HepG2 (cell line): ENCODE data around the gene TEKT5. TPM values are rescaled to one million over a fixed set of nuclear protein-coding genes. Genes with fewer than 3 reads are reported as not detected.
A peak's percentile ranks its signal among the peaks of the same experiment; 100 is the strongest.

Experiments used
- AHDC1 ChIP-seq: sonication (generic); formaldehyde crosslinking; IDR thresholded peaks from 2 replicates; pipeline ENCODE4 v1.5.1; 2020; ENCODE audit warnings: mild to moderate bottlenecking, missing genetic modification reagents, borderline replicate concordance
- BRD4 ChIP-seq: sonication (generic); formaldehyde crosslinking; IDR thresholded peaks from 2 replicates; pipeline ENCODE4 v1.4.0; 2020; ENCODE audit warnings: missing genetic modification reagents
- CBX5 ChIP-seq: sonication (generic); formaldehyde crosslinking; IDR thresholded peaks from 2 replicates; pipeline ENCODE4 v1.4.0; 2020; ENCODE audit warnings: missing genetic modification reagents, borderline replicate concordance
- CCDC6 ChIP-seq: sonication (generic); formaldehyde crosslinking; IDR thresholded peaks from 2 replicates; pipeline ENCODE4 v1.8.1; 2022; ENCODE audit warnings: mild to moderate bottlenecking, missing genetic modification reagents, moderate library complexity
- CHCHD3 ChIP-seq: sonication (generic); formaldehyde crosslinking; IDR thresholded peaks from 2 replicates; pipeline ENCODE4 v1.8.0; 2022; ENCODE audit warnings: mild to moderate bottlenecking, missing genetic modification reagents, moderate library complexity
- FLYWCH1 ChIP-seq: sonication (generic); formaldehyde crosslinking; IDR thresholded peaks from 2 replicates; pipeline ENCODE4 v1.8.1; 2023; ENCODE audit warnings: mild to moderate bottlenecking, missing genetic modification reagents
- HNRNPUL1 ChIP-seq: fragments of 200-400 bp; formaldehyde crosslinking; IDR thresholded peaks from 2 replicates; pipeline ENCODE4 v1.6.1; 2017; ENCODE audit warnings: low read depth, mild to moderate bottlenecking, low read length, moderate library complexity
- MIER2 ChIP-seq: IDR thresholded peaks from 2 replicates; pipeline ENCODE4 v1.6.1; 2016; ENCODE audit warnings: missing biosample characterization, missing genetic modification reagents
- MTF1 ChIP-seq: sonication (generic); formaldehyde crosslinking; IDR thresholded peaks from 2 replicates; pipeline ENCODE4 v1.5.0; 2020; ENCODE audit warnings: missing genetic modification reagents
- SIX1 ChIP-seq: sonication (generic); formaldehyde crosslinking; IDR thresholded peaks from 2 replicates; pipeline ENCODE4 v1.4.0; 2020; ENCODE audit warnings: missing genetic modification reagents, borderline replicate concordance
- SRF ChIP-seq: IDR thresholded peaks from 2 replicates; pipeline ENCODE4 v1.6.1; 2011; ENCODE audit warnings: mild to moderate bottlenecking, low read depth, low read length, moderate library complexity
- ZBTB26 ChIP-seq: IDR thresholded peaks from 2 replicates; pipeline ENCODE4 v1.6.1; 2016; ENCODE audit warnings: missing compliant biosample characterization, missing genetic modification reagents, borderline replicate concordance
- ZNF605 ChIP-seq: sonication (generic); formaldehyde crosslinking; IDR thresholded peaks from 2 replicates; pipeline ENCODE4 v1.8.0; 2022; ENCODE audit warnings: mild to moderate bottlenecking, missing genetic modification reagents
- ZNF740 ChIP-seq: sonication (generic); formaldehyde crosslinking; IDR thresholded peaks from 2 replicates; pipeline ENCODE4 v1.4.0; 2020; ENCODE audit warnings: missing genetic modification reagents
- ZNF777 ChIP-seq: sonication (generic); formaldehyde crosslinking; IDR thresholded peaks from 2 replicates; pipeline ENCODE4 v1.4.0; 2020; ENCODE audit warnings: missing genetic modification reagents
- ZSCAN25 ChIP-seq: sonication (generic); formaldehyde crosslinking; IDR thresholded peaks from 2 replicates; pipeline ENCODE4 v1.8.0; 2022; ENCODE audit warnings: mild to moderate bottlenecking, missing genetic modification reagents
- polyA plus RNA-seq, 8 experiments: library from polyadenylated mRNA; depleted of rRNA in 3 of 8; stranded (reverse) in 7 of 8; unstranded in 1 of 8; fragments of >200 nt; fragmentation: Illumina TruSeq in 4 of 8; extraction: Trizol in 4 of 8; gene quantifications; 2 replicates each; pipeline versions ENCODE4 v1.2.1 to v1.2.3, GENCODE V29; 2011 to 2016; ENCODE audit warnings: low read depth in 4 of 8, missing spikeins in 1 of 8, mixed read lengths in 1 of 8; ENCODE audit not compliant: insufficient read depth in 1 of 8
- total RNA-seq, 5 experiments: library from RNA; depleted of rRNA; stranded (reverse); fragments of >200 nt; fragmentation: Illumina TruSeq; extraction: Trizol; gene quantifications; 2 replicates each; pipeline ENCODE4 v1.2.3, GENCODE V29; 2016; ENCODE audit warnings: low read depth in 1 of 5
- TF ChIP-seq, protein P1 (sequence below): sonication (generic); formaldehyde crosslinking; IDR thresholded peaks from 2 replicates; pipeline ENCODE4 v1.8.0; 2022; ENCODE audit warnings: missing genetic modification reagents, mild to moderate bottlenecking, inconsistent platforms, borderline replicate concordance

The TEKT5 gene
- total and polyA plus RNA-seq, 2 of the 13 experiments (the other 11 are each of a cell fraction or from before 2014, with no cell fraction given) = 0.16 TPM; not detected in 1

DNA sequence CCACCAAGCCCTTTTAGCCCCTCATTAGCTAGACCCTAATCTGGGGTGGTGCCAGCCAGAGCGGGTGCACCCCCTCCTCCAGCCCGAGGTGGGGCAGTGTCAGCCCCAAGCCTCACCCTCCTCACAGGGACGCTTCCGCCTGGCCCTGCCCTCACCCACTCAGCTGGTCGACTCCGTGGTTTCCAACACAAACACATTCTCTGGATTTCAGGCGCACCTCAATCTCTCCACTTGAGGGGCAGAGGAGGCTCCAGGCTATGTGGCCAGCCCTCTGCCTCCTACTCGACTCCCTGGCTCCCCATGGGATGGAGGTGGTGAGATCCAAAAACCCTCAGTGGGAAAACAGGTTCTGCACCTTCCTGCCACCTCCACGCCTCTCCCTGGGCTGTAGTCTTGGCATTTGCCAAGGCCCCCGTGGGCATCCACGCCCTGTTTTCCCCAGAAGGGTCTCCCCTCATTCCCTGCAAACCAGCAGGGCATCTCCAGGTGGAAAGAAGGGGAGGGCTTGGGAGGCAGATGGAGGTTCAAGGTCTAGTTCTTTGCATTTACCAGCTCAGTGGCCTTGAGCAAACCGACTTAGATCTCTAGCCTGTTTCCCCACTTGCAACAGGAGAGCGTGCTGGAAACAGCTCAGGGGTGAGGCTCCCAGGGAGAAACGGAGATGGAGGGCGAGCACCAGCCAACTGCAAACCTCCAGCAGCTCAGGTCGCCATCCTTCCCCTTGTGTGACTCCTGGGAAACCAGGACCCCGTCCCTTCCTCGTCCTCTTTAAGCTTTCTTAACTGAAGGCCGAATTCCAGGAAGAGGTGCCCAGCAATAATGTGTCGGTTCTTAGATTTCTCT, 116.0 kb downstream of the TEKT5 start (continued):
- TF ChIP-seq AHDC1 (CRISPR knock-in tag) = no peak
- no peak for TF ChIP-seq MTF1 (CRISPR knock-in tag)
- TF ChIP-seq BRD4 (CRISPR knock-in tag) = no peak
- no peak for TF ChIP-seq HNRNPUL1
- TF ChIP-seq SIX1 (CRISPR knock-in tag) = no peak
- peak; percentile 38; the same call in 1 of the 2 replicates for TF ChIP-seq ZBTB26
- TF ChIP-seq CHCHD3 (CRISPR knock-in tag) = no peak
- TF ChIP-seq CBX5 (CRISPR knock-in tag) = 0 out of 2 replicates have a peak, but pooled peaks have one; percentile 9
- TF ChIP-seq ZNF740 (CRISPR knock-in tag) = no peak
- TF ChIP-seq SRF = no peak
- TF ChIP-seq MIER2 (CRISPR knock-in tag) = no peak
- peak; percentile 79; the same call in 1 of the 2 replicates for TF ChIP-seq ZSCAN25 (CRISPR knock-in tag)
- TF ChIP-seq, protein P1, sequence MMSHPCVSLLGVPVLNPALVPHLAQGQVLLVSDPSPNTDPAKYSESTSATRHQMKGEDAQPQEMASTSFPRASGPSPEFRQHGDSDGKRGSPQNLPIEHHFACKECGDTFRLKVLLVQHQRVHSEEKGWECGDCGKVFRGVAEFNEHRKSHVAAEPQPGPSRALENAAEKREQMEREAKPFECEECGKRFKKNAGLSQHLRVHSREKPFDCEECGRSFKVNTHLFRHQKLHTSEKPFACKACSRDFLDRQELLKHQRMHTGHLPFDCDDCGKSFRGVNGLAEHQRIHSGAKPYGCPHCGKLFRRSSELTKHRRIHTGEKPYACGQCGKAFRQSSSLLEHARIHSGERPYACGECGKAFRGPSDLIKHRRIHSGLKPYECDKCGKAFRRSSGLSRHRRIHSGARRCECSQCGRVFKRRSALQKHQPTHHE (CRISPR knock-in tag) = no peak
- no peak for TF ChIP-seq ZNF605 (CRISPR knock-in tag)
- no peak for TF ChIP-seq CCDC6
- TF ChIP-seq FLYWCH1 (CRISPR knock-in tag) = no peak
- TF ChIP-seq ZNF777 (CRISPR knock-in tag) = no peak
